ENCODE measurements around the gene OPA3. TPM values are rescaled to one million over a fixed set of nuclear protein-coding genes. Genes with fewer than 3 reads are reported as not detected.

Gene OPA3
- total RNA-seq, 2 experiments from 2014 or later: 13.7 to 14.3 TPM

- H3K9me3 Mint-ChIP-seq: no peaks in the 10 kb centered on the region
- peaks cover 1% of the 10 kb centered on the region for H3K36me3 Mint-ChIP-seq (ENCODE audit: low read depth)
- TF ChIP-seq CTCF (IDR thresholded peaks at IDR 0.05): no peak
- no peak for DNase-seq
- intact Hi-C loops (cut with micrococcal nuclease): loop anchor here (10.0 kb wide), 1 partner anchor 53 kb away; no protein-coding TSS in a partner anchor
- no peak overlapping the region for H3K27ac Mint-ChIP-seq
- no peak for ATAC-seq
- H3K4me1 Mint-ChIP-seq (ENCODE audit: low read depth): peaks cover 15% of the 10 kb centered on the region
- no peak overlapping the region for H3K4me3 Mint-ChIP-seq
- POLR2A ChIA-PET: interaction anchor here (0.8 kb wide), 1 partner anchor 62 kb away, joined by 3 read pairs; no protein-coding TSS in a partner anchor
- no peaks in the 10 kb centered on the region for H3K27me3 Mint-ChIP-seq
- CTCF ChIA-PET: interaction anchor here (1.3 kb wide), 1 partner anchor 116 kb away, joined by 4 read pairs; no protein-coding TSS in a partner anchor
These were observed 7.3 kb downstream of the OPA3 start for GRCh38 chr19:45577111-45577905.

GRCh38 chr19:45576682-45577081 is 7.9 kb downstream of the OPA3 start:
- H3K27ac Mint-ChIP-seq: no peak overlapping the region
- H3K4me3 Mint-ChIP-seq: no peak overlapping the region
- no peak for DNase-seq
- ChIA-PET POLR2A (interaction anchor here (0.8 kb wide), 1 partner anchor 62 kb away, joined by 3 read pairs; no protein-coding TSS in a partner anchor), CTCF (interaction anchor here (1.3 kb wide), 1 partner anchor 117 kb away, joined by 4 read pairs; no protein-coding TSS in a partner anchor)
- no peak for TF ChIP-seq CTCF (IDR thresholded peaks at IDR 0.05)
- H3K9me3 Mint-ChIP-seq: no peaks in the 10 kb centered on the region
- no peaks in the 10 kb centered on the region for H3K36me3 Mint-ChIP-seq (ENCODE audit: low read depth)
- no peak for ATAC-seq
- intact Hi-C loops (cut with micrococcal nuclease): loop anchor here (10.0 kb wide), 1 partner anchor 52 kb away; no protein-coding TSS in a partner anchor
- H3K4me1 Mint-ChIP-seq (ENCODE audit: low read depth): peaks cover 14% of the 10 kb centered on the region
- H3K27me3 Mint-ChIP-seq: no peaks in the 10 kb centered on the region

- ATAC-seq (no peak), DNase-seq (no peak)
- no peak overlapping the region for H3K4me3 Mint-ChIP-seq
- intact Hi-C loops (cut with micrococcal nuclease): loop anchor here (10.0 kb wide), 1 partner anchor 50 kb away; no protein-coding TSS in a partner anchor
- peaks cover 10% of the 10 kb centered on the region for H3K4me1 Mint-ChIP-seq (ENCODE audit: low read depth)
- TF ChIP-seq CTCF (IDR thresholded peaks at IDR 0.05): no peak
- ChIA-PET CTCF (interaction anchor here (0.6 to 1.9 kb wide), 3 partner anchors 17 to 81 kb away, joined by 3 to 4 read pairs (median 3); no protein-coding TSS in a partner anchor), POLR2A (interaction anchor here (0.8 to 1.3 kb wide), 2 partner anchors 8 to 15 kb away, joined by 3 to 5 read pairs; no protein-coding TSS in a partner anchor)
- H3K36me3 Mint-ChIP-seq (ENCODE audit: low read depth): no peaks in the 10 kb centered on the region
- H3K27ac Mint-ChIP-seq: no peak overlapping the region
- no peaks in the 10 kb centered on the region for H3K9me3 Mint-ChIP-seq
- no peaks in the 10 kb centered on the region for H3K27me3 Mint-ChIP-seq
These were observed 9.4 kb downstream of the OPA3 start for GRCh38 chr19:45575216-45575615.

- H3K27ac Mint-ChIP-seq: no peak overlapping the region
- H3K36me3 Mint-ChIP-seq (ENCODE audit: low read depth): peaks cover 2% of the 10 kb centered on the region
- no peaks in the 10 kb centered on the region for H3K27me3 Mint-ChIP-seq
- H3K4me3 Mint-ChIP-seq: no peak overlapping the region
- intact Hi-C loops (cut with micrococcal nuclease): loop anchor here (10.0 kb wide), 1 partner anchor 50 kb away; no protein-coding TSS in a partner anchor
- H3K4me1 Mint-ChIP-seq (ENCODE audit: low read depth): peaks cover 17% of the 10 kb centered on the region
- TF ChIP-seq CTCF (IDR thresholded peaks at IDR 0.05): no peak
- ATAC-seq: no peak
- ChIA-PET POLR2A (interaction anchor here (0.8 to 1.3 kb wide), 2 partner anchors 9 to 14 kb away, joined by 3 to 5 read pairs; no protein-coding TSS in a partner anchor), CTCF (interaction anchor here (0.8 to 1.9 kb wide), 2 partner anchors 16 to 107 kb away, joined by 4 to 5 read pairs; no protein-coding TSS in a partner anchor)
- no peak for DNase-seq
- no peaks in the 10 kb centered on the region for H3K9me3 Mint-ChIP-seq
These were observed 10.1 kb downstream of the OPA3 start for GRCh38 chr19:45574526-45574925.
